Kidney epithelial cell (primary cell): Measurements from ENCODE around the gene CD248. TPM values are rescaled to one million over a fixed set of nuclear protein-coding genes. Genes with fewer than 3 reads are reported as not detected.
"Not testable (repeated sequence)": the region's sequence is repeated elsewhere in the genome, so short reads cannot be mapped to it uniquely, and the experiment has no call there.

Experiments used
- DNase-seq: peaks from one replicate; pipeline ENCODE4 v3.0.0-alpha.2; 2010; ENCODE audit warnings: low read depth
- H3K27me3 ChIP-seq: 2 replicates; pipeline ENCODE4 v1.6.0; 2011; ENCODE audit warnings: low read length; ENCODE audit not compliant: control insufficient read depth, insufficient read depth
- H3K36me3 ChIP-seq: 2 replicates; pipeline ENCODE4 v1.5.1; 2011; ENCODE audit warnings: low read length; ENCODE audit not compliant: control insufficient read depth, insufficient read depth
- H3K4me3 ChIP-seq: 2 replicates; pipeline ENCODE4 v1.5.1; 2011; ENCODE audit warnings: low read depth, mild to moderate bottlenecking, control low read depth, low read length
- total RNA-seq: library from RNA; depleted of rRNA; stranded (reverse); fragments of >200 nt; gene quantifications from 2 replicates; pipeline ENCODE4 v1.2.3, GENCODE V29; 2015
- TF ChIP-seq, protein P1 (sequence below): IDR thresholded peaks from 2 replicates; pipeline ENCODE4 v1.5.1; 2011; ENCODE audit warnings: mild to moderate bottlenecking, moderate library complexity, low read length, control low read depth, inconsistent platforms; ENCODE audit not compliant: insufficient read depth, poor library complexity, severe bottlenecking

Gene CD248
- total RNA-seq, 1 donor from 2014 or later = 0.17 TPM

DNA sequence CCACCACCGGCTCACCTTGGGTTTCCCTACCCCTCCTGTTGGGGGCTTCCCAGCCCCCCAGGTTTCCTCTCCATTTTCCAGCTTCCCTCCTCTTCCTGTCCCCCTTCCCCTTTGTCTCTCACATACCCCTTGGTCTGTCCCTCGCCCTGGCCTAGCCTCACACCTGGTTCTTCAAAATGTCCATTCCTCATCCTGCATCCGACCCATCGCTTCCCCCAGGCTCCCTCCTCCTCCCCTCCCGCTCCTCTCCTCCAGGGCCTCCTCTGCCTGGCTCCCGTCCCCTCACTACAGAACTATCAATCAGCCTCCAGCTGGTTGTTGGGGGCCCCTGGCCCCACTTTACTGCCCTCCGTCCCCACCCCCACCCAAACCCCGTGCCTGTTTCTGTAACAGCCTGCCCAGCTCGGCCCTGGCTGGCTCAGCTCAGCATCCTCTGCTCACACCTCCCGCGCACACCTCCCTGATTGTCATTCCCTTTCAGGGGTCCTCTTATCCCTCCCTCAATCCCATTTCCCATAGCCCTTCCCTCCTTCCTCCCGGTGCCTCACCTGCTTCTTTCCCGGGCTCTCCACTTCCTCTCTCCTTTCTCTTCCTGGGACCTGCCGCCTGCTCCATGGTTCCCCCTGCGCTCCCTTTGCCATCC, 37.6 kb downstream of the CD248 start:
- no peak for DNase-seq
- Histone ChIP-seq H3K27me3 (peaks cover 12% of the 10 kb centered on the region), H3K4me3 (no peak overlapping the region), H3K36me3 (peaks cover under 1% of the 10 kb centered on the region)
- TF ChIP-seq, protein P1, sequence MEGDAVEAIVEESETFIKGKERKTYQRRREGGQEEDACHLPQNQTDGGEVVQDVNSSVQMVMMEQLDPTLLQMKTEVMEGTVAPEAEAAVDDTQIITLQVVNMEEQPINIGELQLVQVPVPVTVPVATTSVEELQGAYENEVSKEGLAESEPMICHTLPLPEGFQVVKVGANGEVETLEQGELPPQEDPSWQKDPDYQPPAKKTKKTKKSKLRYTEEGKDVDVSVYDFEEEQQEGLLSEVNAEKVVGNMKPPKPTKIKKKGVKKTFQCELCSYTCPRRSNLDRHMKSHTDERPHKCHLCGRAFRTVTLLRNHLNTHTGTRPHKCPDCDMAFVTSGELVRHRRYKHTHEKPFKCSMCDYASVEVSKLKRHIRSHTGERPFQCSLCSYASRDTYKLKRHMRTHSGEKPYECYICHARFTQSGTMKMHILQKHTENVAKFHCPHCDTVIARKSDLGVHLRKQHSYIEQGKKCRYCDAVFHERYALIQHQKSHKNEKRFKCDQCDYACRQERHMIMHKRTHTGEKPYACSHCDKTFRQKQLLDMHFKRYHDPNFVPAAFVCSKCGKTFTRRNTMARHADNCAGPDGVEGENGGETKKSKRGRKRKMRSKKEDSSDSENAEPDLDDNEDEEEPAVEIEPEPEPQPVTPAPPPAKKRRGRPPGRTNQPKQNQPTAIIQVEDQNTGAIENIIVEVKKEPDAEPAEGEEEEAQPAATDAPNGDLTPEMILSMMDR = no peak

DNA sequence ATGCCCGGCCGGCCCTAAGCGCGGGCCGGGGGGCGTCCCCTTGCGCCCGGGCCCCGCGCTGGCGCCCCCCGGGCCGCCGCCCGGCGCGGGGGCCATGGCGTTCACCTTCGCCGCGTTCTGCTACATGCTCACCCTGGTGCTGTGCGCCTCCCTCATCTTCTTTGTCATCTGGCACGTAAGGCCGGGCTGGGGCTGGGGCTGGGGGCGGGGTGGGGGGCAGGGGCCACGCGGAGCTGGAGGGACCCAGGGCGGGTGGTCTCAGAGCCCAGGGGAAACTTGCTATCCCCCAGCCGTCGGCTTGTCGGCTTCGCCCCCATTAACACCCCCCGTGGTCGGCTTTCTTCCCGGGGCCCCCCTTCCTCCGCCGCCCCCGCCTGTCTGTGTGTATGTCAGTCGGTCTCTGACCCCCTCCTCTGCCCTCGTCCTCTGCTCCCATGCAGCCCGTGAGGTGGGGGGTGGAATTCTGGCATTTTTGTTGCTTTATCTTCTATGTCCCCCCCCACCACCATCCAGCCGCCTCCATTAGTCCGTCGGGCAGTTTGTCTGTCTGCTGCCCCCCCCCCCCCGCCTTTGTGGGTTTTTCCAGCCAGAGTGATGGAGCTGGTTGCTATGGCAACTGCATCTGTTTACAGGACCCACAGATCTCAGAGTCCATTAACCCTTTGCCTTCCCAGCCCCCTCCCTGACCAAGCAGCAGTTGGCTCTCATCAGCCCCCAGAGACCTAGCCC, 38.3 kb downstream of the CD248 start:
- H3K4me3 ChIP-seq = no peak overlapping the region
- H3K36me3 ChIP-seq = peaks cover 3% of the 10 kb centered on the region
- no peak for DNase-seq
- peaks cover 12% of the 10 kb centered on the region for H3K27me3 ChIP-seq
- TF ChIP-seq, protein P1 = no peak

DNA sequence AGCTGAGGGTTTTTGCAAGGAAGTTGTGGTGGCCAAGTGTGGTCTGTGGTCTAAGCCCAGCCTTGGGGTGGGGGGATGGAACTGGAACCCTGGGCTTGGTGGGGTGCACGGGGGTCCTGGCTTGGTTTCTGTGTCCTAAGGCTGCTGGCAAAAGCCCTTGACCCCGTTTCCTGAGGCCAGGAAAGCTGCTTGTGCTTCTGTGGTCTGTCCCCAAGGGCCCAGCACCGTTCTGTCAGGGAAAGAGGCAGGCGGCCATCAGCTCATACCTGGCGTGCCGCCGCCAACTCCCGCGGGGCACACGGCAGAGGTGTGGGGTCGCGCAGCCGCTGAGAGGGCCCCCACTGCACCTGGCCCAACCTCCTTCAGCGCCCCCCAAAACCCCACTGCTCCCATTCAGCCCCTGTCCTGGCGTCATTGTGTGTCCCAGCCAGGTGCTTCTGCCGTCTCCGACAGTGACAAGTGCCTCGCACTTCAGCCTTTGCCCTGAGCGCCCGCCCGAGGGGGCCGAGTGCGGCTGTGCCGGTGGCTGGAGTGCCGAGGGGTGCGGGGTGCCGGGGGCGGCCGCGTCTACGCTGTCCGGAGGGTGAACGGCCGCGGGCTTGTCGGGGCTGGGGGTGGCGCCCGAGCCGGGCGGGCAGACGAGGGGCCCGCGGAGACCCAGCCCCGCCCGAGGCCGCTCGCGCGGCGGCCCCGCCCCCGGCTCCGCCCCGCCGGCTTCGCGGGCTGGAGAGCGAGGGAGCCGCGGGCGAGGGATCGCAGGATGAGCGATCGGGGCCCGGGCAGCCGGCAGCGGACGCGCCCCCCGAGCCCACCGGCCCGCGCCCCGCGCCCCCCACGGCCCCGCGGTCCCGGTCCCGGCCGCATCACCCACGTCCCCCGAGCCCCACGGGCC, 39.1 kb downstream of the CD248 start, which contains the start of gene CNIH2:
Gene CNIH2 (plus strand): TSS at position 705 of the 892 bp plus-strand sequence. CDS start 282 bp downstream, outside the sequence.
- no peak for DNase-seq
- H3K4me3 ChIP-seq = no peak within 1 kb of the TSS
- TF ChIP-seq, protein P1 = no peak
- peaks cover 12% of the 10 kb centered on the region for H3K27me3 ChIP-seq
- H3K36me3 ChIP-seq = peaks cover 4% of the 10 kb centered on the region

DNA sequence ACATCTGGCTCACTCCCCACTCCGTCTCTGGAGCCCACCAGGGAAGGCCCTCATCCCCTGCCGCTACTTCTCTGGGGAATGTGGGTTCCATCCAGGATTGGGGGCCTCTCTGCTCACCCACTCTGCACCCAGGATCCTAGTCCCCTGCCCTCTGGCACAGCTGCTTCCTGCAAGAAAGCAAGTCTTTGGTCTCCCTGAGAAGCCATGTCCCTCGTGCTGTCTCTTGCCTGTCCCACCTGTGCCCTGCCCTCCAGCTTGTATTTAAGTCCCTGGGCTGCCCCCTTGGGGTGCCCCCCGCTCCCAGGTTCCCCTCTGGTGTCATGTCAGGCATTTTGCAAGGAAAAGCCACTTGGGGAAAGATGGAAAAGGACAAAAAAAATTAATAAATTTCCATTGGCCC, 39.8 kb downstream of the CD248 start:
- DNase-seq, H3K4me3 ChIP-seq, H3K36me3 ChIP-seq: not testable (repeated sequence)
- peaks cover 12% of the 10 kb centered on the region for H3K27me3 ChIP-seq

DNA sequence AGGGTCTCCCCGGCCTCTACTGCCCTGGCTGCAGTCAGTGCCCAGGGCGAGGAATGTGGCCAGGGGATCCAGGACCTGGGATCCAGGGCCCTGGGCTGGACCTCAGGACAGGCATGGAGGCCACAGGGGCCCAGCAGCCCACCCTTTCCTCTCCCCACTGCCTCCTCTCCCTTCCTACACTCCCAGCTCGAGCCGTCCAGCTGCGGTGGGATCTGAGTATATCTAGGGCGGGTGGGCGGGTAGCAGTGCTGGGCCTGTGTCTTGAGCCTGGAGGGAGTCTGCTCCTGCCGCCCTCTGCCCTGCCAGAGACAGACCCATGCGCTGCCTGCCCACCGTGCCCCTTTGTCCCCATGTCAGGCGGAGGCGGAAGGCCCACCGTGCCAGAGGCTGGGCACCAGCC, 40.2 kb downstream of the CD248 start:
- Histone ChIP-seq H3K27me3 (peaks cover 12% of the 10 kb centered on the region), H3K36me3 (peaks cover 10% of the 10 kb centered on the region)
- DNase-seq, H3K4me3 ChIP-seq: not testable (repeated sequence)

DNA sequence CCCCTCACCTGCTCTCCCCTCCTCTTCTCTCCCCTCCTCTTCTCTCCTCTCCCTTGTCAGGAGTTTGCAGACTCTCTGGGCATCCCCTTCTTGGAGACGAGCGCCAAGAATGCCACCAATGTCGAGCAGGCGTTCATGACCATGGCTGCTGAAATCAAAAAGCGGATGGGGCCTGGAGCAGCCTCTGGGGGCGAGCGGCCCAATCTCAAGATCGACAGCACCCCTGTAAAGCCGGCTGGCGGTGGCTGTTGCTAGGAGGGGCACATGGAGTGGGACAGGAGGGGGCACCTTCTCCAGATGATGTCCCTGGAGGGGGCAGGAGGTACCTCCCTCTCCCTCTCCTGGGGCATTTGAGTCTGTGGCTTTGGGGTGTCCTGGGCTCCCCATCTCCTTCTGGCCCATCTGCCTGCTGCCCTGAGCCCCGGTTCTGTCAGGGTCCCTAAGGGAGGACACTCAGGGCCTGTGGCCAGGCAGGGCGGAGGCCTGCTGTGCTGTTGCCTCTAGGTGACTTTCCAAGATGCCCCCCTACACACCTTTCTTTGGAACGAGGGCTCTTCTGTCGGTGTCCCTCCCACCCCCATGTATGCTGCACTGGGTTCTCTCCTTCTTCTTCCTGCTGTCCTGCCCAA, 40.7 kb downstream of the CD248 start:
- Histone ChIP-seq H3K36me3 (peaks cover 10% of the 10 kb centered on the region), H3K27me3 (peaks cover 12% of the 10 kb centered on the region), H3K4me3 (no peak overlapping the region)
- no peak for DNase-seq
- TF ChIP-seq, protein P1 = no peak
